CD8-positive, alpha-beta memory T cell (primary cell): ENCODE data around the gene TNFRSF1A. TPM values are rescaled to one million over a fixed set of nuclear protein-coding genes. Genes with fewer than 3 reads are reported as not detected.
A peak's percentile ranks its signal among the peaks of the same experiment; 100 is the strongest.

ENCODE experiments used
- CTCF ChIA-PET: fragments of 350-600 bp; sonication (Branson Sonifier 250); formaldehyde crosslinking; loops from one replicate; lab custom pipeline; 2021; ENCODE audit warnings: antibody characterized with exemption; lab: Charles Lee
- POLR2A ChIA-PET: fragments of 350-600 bp; sonication (Branson Sonifier 250); formaldehyde crosslinking; loops from one replicate; lab custom pipeline; 2021; ENCODE audit warnings: antibody characterized with exemption; lab: Charles Lee
- DNase-seq, 5 donors: peaks; one replicate each; pipeline versions ENCODE4 v3.0.0 to v3.0.0-alpha.2; 2020 to 2022; ENCODE audit warnings: mixed read lengths in 1 of 5
- H3K27ac ChIP-seq: one replicate; pipeline ENCODE4 v1.7.0; 2013; ENCODE audit warnings: low read depth, mild to moderate bottlenecking, low read length, moderate library complexity
- H3K27me3 ChIP-seq: 2 replicates; pipeline ENCODE4 v1.7.0; 2013; ENCODE audit warnings: low read length, mild to moderate bottlenecking; ENCODE audit not compliant: insufficient read depth, poor library complexity, severe bottlenecking
- H3K36me3 ChIP-seq: 2 replicates; pipeline ENCODE4 v1.7.0; 2013; ENCODE audit warnings: mild to moderate bottlenecking, low read length, moderate library complexity; ENCODE audit not compliant: insufficient read depth
- H3K4me1 ChIP-seq: 2 replicates; pipeline ENCODE4 v1.7.0; 2013; ENCODE audit warnings: mild to moderate bottlenecking, low read length, moderate library complexity; ENCODE audit not compliant: insufficient read depth
- H3K4me3 ChIP-seq: 2 replicates; pipeline ENCODE4 v1.7.0; 2013; ENCODE audit warnings: mild to moderate bottlenecking, low read length
- H3K9me3 ChIP-seq: 2 replicates; pipeline ENCODE4 v1.7.0; 2013; ENCODE audit warnings: mild to moderate bottlenecking, low read length
- H3K27ac Mint-ChIP-seq, 8 donors: one replicate each; pipeline ENCODE4 v1.8.0; 2020 to 2021; ENCODE audit warnings: mixed read lengths in 8 of 8, mild to moderate bottlenecking in 6 of 8, inconsistent platforms in 3 of 8, moderate library complexity in 3 of 8
- H3K27me3 Mint-ChIP-seq, 2 donors: one replicate each; pipeline ENCODE4 v1.8.0; 2020 to 2021; ENCODE audit warnings: mixed read lengths in 2 of 2, mild to moderate bottlenecking in 1 of 2, moderate library complexity in 1 of 2
- H3K36me3 Mint-ChIP-seq, 3 donors: one replicate each; pipeline ENCODE4 v1.8.0; 2020 to 2021; ENCODE audit warnings: mixed read lengths in 3 of 3, inconsistent platforms in 1 of 3, mild to moderate bottlenecking in 1 of 3
- H3K4me1 Mint-ChIP-seq, 3 donors: one replicate each; pipeline ENCODE4 v1.8.0; 2020 to 2021; ENCODE audit warnings: mixed read lengths in 3 of 3, inconsistent platforms in 1 of 3, mild to moderate bottlenecking in 1 of 3
- H3K4me3 Mint-ChIP-seq, 7 donors: one replicate each; pipeline ENCODE4 v1.8.0; 2020 to 2021; ENCODE audit warnings: mixed read lengths in 7 of 7, mild to moderate bottlenecking in 6 of 7, moderate library complexity in 4 of 7, inconsistent platforms in 2 of 7
- H3K9me3 Mint-ChIP-seq, 5 donors: one replicate each; pipeline ENCODE4 v1.8.0; 2020 to 2022; ENCODE audit warnings: mixed read lengths in 5 of 5, mild to moderate bottlenecking in 3 of 5, moderate library complexity in 2 of 5, inconsistent platforms in 1 of 5
- polyA plus RNA-seq: library from polyadenylated mRNA; unstranded; fragments of 300-500 nt; fragmentation: Illumina TruSeq; gene quantifications from one replicate; pipeline ENCODE4 v1.2.3, GENCODE V29; 2021
- total RNA-seq, 2 experiments: library from RNA; stranded (reverse); gene quantifications; one replicate each; pipeline ENCODE4 v1.2.3, GENCODE V29; 2021

The TNFRSF1A gene
- total RNA-seq: 10 to 100 TPM; 62.1 to 62.9 TPM
- 57.1 TPM for polyA plus RNA-seq

- Histone ChIP-seq H3K9me3 (no peaks in the 10 kb centered on the region), H3K27me3 (no peaks in the 10 kb centered on the region), H3K4me3 (peak within 1 kb of the TSS; percentile 91), H3K4me1 (peaks cover 71% of the 10 kb centered on the region), H3K36me3 (no peaks in the 10 kb centered on the region), H3K27ac (peak within 1 kb of the TSS; percentile 89)
- ChIA-PET CTCF (interaction anchor here (1.0 to 2.6 kb wide), 4 partner anchors 18 to 26 kb away, joined by 4 to 10 read pairs (median 5); no protein-coding TSS in a partner anchor), POLR2A (no interaction called here)
- H3K36me3 Mint-ChIP-seq: peaks cover 0 to 11% (median 4%) of the 10 kb centered on the region in 3 donors
- DNase-seq: peak in 3 of 5 donors; percentile 48 to 63 (median 58)
- no peak within 1 kb of the TSS for H3K4me3 Mint-ChIP-seq
- peaks cover 36 to 42% (median 37%) of the 10 kb centered on the region in 3 donors for H3K4me1 Mint-ChIP-seq
- peak within 1 kb of the TSS in 2 of 8 donors; percentile 94 to 97 for H3K27ac Mint-ChIP-seq
- H3K27me3 Mint-ChIP-seq: peaks cover 0 to 3% of the 10 kb centered on the region in 2 donors
- no peaks in the 10 kb centered on the region for H3K9me3 Mint-ChIP-seq
These were observed at the start of gene TNFRSF1A for GRCh38 chr12:6341417-6342139. Gene TNFRSF1A, minus strand, starts transcription at chr12:6342076. Its CDS starts 262 bp downstream, at chr12:6341814.

- Histone ChIP-seq H3K27me3 (no peaks in the 10 kb centered on the region), H3K9me3 (no peaks in the 10 kb centered on the region), H3K4me1 (no peaks in the 10 kb centered on the region), H3K4me3 (no peak overlapping the region), H3K36me3 (no peaks in the 10 kb centered on the region), H3K27ac (no peak overlapping the region)
- H3K4me1 Mint-ChIP-seq: no peaks in the 10 kb centered on the region
- no peak overlapping the region for H3K4me3 Mint-ChIP-seq
- no peak overlapping the region for H3K27ac Mint-ChIP-seq
- peaks cover 0 to 7% of the 10 kb centered on the region in 2 donors for H3K27me3 Mint-ChIP-seq
- no peaks in the 10 kb centered on the region for H3K36me3 Mint-ChIP-seq
- ChIA-PET CTCF (no interaction called here), POLR2A (no interaction called here)
- no peaks in the 10 kb centered on the region for H3K9me3 Mint-ChIP-seq
- DNase-seq: no peak
These were observed 49.1 kb upstream of the TNFRSF1A start for GRCh38 chr12:6391013-6391412.

GRCh38 chr12:6390084-6390799 is 48.4 kb upstream of the TNFRSF1A start:
- Histone ChIP-seq H3K4me3 (no peak overlapping the region), H3K27me3 (no peaks in the 10 kb centered on the region), H3K9me3 (no peaks in the 10 kb centered on the region), H3K36me3 (no peaks in the 10 kb centered on the region), H3K27ac (no peak overlapping the region), H3K4me1 (no peaks in the 10 kb centered on the region)
- POLR2A ChIA-PET: no interaction called here
- Mint-ChIP-seq H3K4me1 (no peaks in the 10 kb centered on the region), H3K36me3 (no peaks in the 10 kb centered on the region), H3K4me3 (no peak overlapping the region), H3K9me3 (no peaks in the 10 kb centered on the region), H3K27me3 (peaks cover 0 to 7% of the 10 kb centered on the region in 2 donors), H3K27ac (no peak overlapping the region)
- CTCF ChIA-PET: no interaction called here
- no peak for DNase-seq

- CTCF ChIA-PET: interaction anchor here (1.2 kb wide), 1 partner anchor 15 kb away, joined by 3 read pairs; no protein-coding TSS in a partner anchor
- Mint-ChIP-seq H3K36me3 (no peaks in the 10 kb centered on the region), H3K27me3 (peaks cover 9% of the 10 kb centered on the region in 2 donors), H3K27ac (peak overlapping the region in 1 of 8 donors; percentile 2), H3K4me3 (no peak overlapping the region), H3K4me1 (peaks cover 3% of the 10 kb centered on the region in 3 donors), H3K9me3 (no peaks in the 10 kb centered on the region)
- Histone ChIP-seq H3K27ac (no peak overlapping the region), H3K27me3 (peaks cover 15% of the 10 kb centered on the region), H3K4me1 (no peaks in the 10 kb centered on the region), H3K9me3 (no peaks in the 10 kb centered on the region), H3K4me3 (no peak overlapping the region), H3K36me3 (no peaks in the 10 kb centered on the region)
- DNase-seq: no peak
- POLR2A ChIA-PET: no interaction called here
These were observed 45.7 kb upstream of the TNFRSF1A start for GRCh38 chr12:6387541-6387940.

GRCh38 chr12:6386491-6386890 is 44.6 kb upstream of the TNFRSF1A start:
- H3K27me3 Mint-ChIP-seq: peaks cover 11 to 18% of the 10 kb centered on the region in 2 donors
- POLR2A ChIA-PET: no interaction called here
- H3K4me3 Mint-ChIP-seq: no peak overlapping the region
- CTCF ChIA-PET: no interaction called here
- Histone ChIP-seq H3K4me3 (no peak overlapping the region), H3K9me3 (no peaks in the 10 kb centered on the region), H3K36me3 (no peaks in the 10 kb centered on the region), H3K27me3 (peaks cover 16% of the 10 kb centered on the region), H3K27ac (no peak overlapping the region), H3K4me1 (no peaks in the 10 kb centered on the region)
- peaks cover 3% of the 10 kb centered on the region in 3 donors for H3K4me1 Mint-ChIP-seq
- peak overlapping the region in 1 of 8 donors; percentile 62 for H3K27ac Mint-ChIP-seq
- no peak for DNase-seq
- no peaks in the 10 kb centered on the region for H3K36me3 Mint-ChIP-seq
- no peaks in the 10 kb centered on the region for H3K9me3 Mint-ChIP-seq

GRCh38 chr12:6386038-6386437 is 44.2 kb upstream of the TNFRSF1A start:
- Histone ChIP-seq H3K4me1 (no peaks in the 10 kb centered on the region), H3K4me3 (no peak overlapping the region), H3K36me3 (no peaks in the 10 kb centered on the region), H3K9me3 (no peaks in the 10 kb centered on the region), H3K27me3 (peaks cover 16% of the 10 kb centered on the region), H3K27ac (no peak overlapping the region)
- ChIA-PET POLR2A (no interaction called here), CTCF (no interaction called here)
- Mint-ChIP-seq H3K4me3 (no peak overlapping the region), H3K36me3 (no peaks in the 10 kb centered on the region), H3K9me3 (no peaks in the 10 kb centered on the region), H3K4me1 (peaks cover 3% of the 10 kb centered on the region in 3 donors), H3K27ac (peak overlapping the region in 1 of 8 donors; percentile 62), H3K27me3 (peaks cover 11 to 22% of the 10 kb centered on the region in 2 donors)
- DNase-seq: no peak

- Mint-ChIP-seq H3K27me3 (peaks cover 13 to 26% of the 10 kb centered on the region in 2 donors), H3K27ac (no peak overlapping the region), H3K4me1 (peaks cover 3% of the 10 kb centered on the region in 3 donors), H3K4me3 (peak overlapping the region in 1 of 7 donors; percentile 32), H3K36me3 (no peaks in the 10 kb centered on the region), H3K9me3 (no peaks in the 10 kb centered on the region)
- DNase-seq: no peak
- Histone ChIP-seq H3K4me3 (no peak overlapping the region), H3K4me1 (no peaks in the 10 kb centered on the region), H3K27me3 (peaks cover 16% of the 10 kb centered on the region), H3K36me3 (no peaks in the 10 kb centered on the region), H3K27ac (peak overlapping the region; percentile 59), H3K9me3 (no peaks in the 10 kb centered on the region)
- ChIA-PET POLR2A (no interaction called here), CTCF (no interaction called here)
These were observed 42.9 kb upstream of the TNFRSF1A start for GRCh38 chr12:6384499-6385436.
